Tibial nerve (tissue), 4 donors: Measurements from ENCODE around the gene NFS1.

Experiments used
- EP300 ChIP-seq, 2 donors: sonication (generic); formaldehyde crosslinking; IDR thresholded peaks; one replicate each; pipeline ENCODE4 v1.6.1; 2017; ENCODE audit warnings: antibody characterized with exemption in 2 of 2, mild to moderate bottlenecking in 1 of 2
- TF ChIP-seq, protein P1 (sequence below), 5 experiments: fragments of 200-600 bp in 3 of 5; fragments of 450-650 bp in 2 of 5; sonication (generic) in 3 of 5; IDR thresholded peaks; one replicate each; pipeline ENCODE4 v1.5.1; 2016 to 2019; ENCODE audit warnings: antibody characterized with exemption in 5 of 5, mild to moderate bottlenecking in 3 of 5, moderate library complexity in 2 of 5

DNA sequence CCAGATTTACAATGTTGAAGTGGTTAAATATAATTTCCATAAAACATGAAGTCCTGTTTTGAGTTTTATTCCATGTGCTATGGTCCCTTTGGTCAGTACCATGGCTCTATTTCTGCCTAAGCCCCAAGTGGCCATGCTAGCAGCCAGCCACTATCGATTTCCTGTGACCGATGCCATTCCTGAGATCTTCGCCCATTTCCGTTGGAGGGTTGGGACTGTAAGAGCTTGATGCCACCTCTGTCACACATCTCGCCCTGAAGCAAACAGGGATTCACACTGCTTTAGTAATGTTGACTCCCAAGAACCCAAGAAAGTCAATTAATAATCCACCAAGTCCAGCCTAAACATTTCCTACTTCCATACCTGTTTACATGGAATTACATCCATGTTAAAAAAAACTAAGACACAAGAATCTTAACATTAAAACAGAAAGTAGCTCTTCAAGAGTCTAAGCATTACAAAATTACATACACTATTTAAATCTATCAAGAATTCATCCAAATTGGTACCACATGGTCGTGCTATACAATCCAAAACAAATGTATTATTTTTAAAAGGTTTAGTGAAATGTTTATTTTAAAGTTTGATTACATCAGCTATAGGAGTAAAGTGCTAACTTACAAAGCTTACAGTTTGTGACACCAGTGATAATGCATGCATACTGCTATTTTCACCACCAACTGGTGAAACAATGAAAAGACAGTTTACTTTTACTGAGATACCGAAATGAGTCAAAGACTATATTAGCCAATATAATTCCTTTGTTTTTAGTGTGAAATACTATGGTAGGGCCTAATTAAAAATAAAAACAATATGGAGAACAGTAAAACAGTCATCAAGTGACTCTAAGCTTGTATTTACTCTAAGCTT lies 40.4 kb upstream of the NFS1 start:
- TF ChIP-seq, protein P1, sequence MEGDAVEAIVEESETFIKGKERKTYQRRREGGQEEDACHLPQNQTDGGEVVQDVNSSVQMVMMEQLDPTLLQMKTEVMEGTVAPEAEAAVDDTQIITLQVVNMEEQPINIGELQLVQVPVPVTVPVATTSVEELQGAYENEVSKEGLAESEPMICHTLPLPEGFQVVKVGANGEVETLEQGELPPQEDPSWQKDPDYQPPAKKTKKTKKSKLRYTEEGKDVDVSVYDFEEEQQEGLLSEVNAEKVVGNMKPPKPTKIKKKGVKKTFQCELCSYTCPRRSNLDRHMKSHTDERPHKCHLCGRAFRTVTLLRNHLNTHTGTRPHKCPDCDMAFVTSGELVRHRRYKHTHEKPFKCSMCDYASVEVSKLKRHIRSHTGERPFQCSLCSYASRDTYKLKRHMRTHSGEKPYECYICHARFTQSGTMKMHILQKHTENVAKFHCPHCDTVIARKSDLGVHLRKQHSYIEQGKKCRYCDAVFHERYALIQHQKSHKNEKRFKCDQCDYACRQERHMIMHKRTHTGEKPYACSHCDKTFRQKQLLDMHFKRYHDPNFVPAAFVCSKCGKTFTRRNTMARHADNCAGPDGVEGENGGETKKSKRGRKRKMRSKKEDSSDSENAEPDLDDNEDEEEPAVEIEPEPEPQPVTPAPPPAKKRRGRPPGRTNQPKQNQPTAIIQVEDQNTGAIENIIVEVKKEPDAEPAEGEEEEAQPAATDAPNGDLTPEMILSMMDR (IDR thresholded peaks at IDR 0.05): peak in 2 of 5 experiments; percentile 7 to 13
- no peak for TF ChIP-seq EP300 (IDR thresholded peaks at IDR 0.05)
